HL-60 (cell line): Measurements from ENCODE around the gene SPIRE2.

Source experiments
- GABPA ChIP-seq: IDR thresholded peaks from 2 replicates; pipeline ENCODE4 v1.6.1; 2012; ENCODE audit warnings: low read depth
- POLR2AphosphoS5 ChIP-seq: IDR thresholded peaks from 2 replicates; pipeline ENCODE4 v1.6.1; 2012; ENCODE audit warnings: low read depth
- REST ChIP-seq: IDR thresholded peaks from 2 replicates; pipeline ENCODE4 v1.6.1; 2012; ENCODE audit warnings: low read depth; ENCODE audit not compliant: insufficient replicate concordance
- SPI1 ChIP-seq: IDR thresholded peaks from 2 replicates; pipeline ENCODE4 v1.6.1; 2012; ENCODE audit warnings: low read depth, mild to moderate bottlenecking, borderline replicate concordance
- TF ChIP-seq, protein P1 (sequence below): IDR thresholded peaks from one replicate; pipeline ENCODE4 v1.5.1; 2011; ENCODE audit warnings: low read length, control low read depth, inconsistent platforms; ENCODE audit not compliant: insufficient read depth

- TF ChIP-seq POLR2AphosphoS5 = no peak
- TF ChIP-seq, protein P1, sequence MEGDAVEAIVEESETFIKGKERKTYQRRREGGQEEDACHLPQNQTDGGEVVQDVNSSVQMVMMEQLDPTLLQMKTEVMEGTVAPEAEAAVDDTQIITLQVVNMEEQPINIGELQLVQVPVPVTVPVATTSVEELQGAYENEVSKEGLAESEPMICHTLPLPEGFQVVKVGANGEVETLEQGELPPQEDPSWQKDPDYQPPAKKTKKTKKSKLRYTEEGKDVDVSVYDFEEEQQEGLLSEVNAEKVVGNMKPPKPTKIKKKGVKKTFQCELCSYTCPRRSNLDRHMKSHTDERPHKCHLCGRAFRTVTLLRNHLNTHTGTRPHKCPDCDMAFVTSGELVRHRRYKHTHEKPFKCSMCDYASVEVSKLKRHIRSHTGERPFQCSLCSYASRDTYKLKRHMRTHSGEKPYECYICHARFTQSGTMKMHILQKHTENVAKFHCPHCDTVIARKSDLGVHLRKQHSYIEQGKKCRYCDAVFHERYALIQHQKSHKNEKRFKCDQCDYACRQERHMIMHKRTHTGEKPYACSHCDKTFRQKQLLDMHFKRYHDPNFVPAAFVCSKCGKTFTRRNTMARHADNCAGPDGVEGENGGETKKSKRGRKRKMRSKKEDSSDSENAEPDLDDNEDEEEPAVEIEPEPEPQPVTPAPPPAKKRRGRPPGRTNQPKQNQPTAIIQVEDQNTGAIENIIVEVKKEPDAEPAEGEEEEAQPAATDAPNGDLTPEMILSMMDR = no peak
- no peak for TF ChIP-seq REST
- TF ChIP-seq GABPA = no peak
- TF ChIP-seq SPI1 = no peak
These were observed 65.6 kb downstream of the SPIRE2 start for GRCh38 chr16:89893642-89894548.
